Activated gamma-delta T cell treated with Interleukin-2 at 50 U/mL for 16 hours (primary cell): Measurements from ENCODE around the gene PTPRN2.
"Not testable (repeated sequence)": the region's sequence is repeated elsewhere in the genome, so short reads cannot be mapped to it uniquely, and the experiment has no call there.

Source experiments
- DNase-seq: peaks from one replicate; pipeline ENCODE4 v3.0.0-alpha.2; 2020

Gene PTPRN2

DNA sequence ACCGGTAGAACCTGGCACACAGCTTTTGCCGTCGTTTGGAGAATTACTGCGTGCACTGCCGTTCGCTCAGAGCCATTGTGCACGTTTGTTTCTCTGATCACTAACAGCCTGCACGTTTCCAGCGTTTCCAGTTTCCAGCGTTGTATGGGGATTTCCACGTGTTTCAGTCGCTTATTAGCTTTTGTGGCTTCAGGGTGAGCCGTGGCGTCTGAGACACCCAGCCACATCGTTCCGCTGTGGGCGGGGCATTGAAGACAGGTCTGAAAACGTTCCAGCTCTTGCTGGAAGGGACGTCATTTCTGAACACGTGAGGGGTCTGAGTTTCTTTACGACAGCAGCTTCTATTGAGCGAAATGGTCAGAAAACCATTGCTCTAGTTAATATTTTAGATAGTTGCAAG, 1086.0 kb downstream of the PTPRN2 start:
- peak; percentile 1 for DNase-seq

DNA sequence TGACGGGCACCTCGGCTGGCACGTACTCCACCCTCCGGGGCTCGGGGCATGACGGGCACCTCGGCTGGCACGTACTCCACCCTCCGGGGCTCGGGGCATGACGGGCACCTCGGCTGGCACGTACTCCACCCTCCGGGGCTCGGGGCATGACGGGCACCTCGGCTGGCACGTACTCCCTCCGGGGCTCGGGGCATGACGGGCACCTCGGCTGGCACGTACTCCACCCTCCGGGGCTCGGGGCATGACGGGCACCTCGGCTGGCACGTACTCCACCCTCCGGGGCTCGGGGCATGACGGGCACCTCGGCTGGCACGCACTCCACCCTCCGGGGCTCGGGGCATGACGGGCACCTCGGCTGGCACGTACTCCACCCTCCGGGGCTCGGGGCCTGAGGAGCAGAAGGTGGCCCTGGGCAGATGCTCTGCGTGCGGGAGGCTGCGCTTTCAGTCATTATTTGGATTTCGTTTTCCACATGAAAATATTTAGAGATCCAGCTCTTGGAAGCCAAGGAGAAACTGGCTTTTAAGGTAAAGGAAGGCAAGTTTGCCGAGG, 1086.6 kb downstream of the PTPRN2 start:
- not testable (repeated sequence) for DNase-seq

DNA sequence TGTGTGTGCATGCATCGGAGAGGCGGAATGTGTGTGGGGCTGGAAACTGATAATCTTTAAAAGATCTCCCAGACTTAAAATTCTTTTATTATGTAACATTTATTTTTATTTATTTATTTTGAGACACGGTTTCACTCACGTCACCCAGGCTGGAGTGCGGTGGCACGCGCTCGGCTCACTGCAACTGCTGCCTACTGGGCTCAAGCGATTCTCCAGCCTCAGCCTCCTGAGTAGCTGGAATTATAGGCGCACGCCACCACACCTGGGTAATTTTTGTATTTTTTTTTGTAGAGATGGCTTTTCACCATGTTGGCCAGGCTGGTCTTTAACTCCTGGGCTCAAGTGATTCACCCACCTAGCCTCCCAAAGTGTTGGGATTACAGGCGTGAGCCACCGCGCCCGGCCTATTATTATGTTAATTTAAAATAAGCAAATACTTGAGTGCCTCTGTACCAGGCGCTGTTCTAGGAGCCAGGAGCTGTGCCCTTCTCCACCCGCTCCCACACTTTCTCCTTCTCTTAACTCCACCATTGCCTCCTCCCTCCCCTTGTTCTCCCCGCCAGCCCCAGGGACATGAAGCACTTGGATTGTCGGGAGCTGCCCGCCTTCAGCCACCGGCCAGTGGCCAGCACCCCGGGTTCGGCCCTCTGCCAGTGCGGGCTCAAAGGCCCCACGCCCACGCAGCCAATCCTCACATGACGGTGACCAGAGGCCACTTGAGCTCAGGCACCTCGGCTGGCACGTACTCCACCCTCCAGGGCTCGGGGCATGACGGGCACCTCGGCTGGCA, 1087.3 kb downstream of the PTPRN2 start:
- DNase-seq = peak; percentile 1

DNA sequence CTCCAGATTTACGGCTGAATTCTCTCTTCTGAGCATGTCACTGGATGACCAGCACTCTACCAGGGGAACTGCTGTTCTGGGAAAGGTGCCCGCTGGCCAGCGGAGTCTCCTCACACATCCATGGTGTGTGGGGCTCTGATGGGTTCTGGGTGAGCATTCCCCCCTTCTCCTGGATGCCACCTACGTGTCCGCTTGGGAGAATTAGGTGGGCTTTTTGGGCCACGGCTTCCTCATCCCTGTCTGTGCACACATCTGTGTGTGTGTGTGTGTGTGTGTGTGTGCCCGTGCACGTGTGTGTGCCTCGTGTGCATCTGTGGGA, 1087.8 kb downstream of the PTPRN2 start:
- DNase-seq = no peak

DNA sequence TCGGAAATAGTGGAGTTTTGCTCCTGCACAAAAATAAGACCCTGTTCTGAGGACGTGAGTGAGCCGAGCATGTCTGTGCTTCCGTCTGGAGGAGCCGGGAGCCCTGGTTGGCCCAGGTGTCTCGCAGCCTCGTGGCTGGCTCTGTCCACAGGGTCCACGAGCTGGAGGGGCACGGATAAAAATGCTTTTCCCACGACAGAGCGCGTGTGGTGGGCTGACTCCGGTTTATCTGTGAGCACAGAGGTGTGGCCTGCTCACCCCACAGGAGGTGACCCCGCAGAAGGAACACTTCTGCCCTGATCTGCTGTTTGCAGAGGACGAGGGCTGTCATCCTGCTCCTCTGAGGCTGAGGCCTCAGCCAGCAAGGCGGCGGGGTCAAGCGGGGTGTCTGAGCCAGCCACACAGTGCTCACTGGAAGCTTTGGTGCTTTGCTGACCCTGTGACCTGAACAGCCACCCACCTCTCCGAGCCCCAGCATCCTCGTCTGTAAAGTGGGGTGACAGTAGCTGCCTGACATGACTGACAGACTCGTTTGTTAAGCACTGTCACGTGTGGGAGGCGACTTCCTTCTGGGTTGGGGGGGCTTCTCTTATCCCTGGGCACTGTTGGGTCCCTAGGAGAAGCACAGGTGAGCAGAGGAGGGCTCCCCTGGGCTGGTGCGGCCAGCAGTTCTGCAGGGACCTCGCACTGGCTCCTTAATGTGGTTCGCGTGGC, 1088.3 kb downstream of the PTPRN2 start:
- peak; percentile 1 for DNase-seq

DNA sequence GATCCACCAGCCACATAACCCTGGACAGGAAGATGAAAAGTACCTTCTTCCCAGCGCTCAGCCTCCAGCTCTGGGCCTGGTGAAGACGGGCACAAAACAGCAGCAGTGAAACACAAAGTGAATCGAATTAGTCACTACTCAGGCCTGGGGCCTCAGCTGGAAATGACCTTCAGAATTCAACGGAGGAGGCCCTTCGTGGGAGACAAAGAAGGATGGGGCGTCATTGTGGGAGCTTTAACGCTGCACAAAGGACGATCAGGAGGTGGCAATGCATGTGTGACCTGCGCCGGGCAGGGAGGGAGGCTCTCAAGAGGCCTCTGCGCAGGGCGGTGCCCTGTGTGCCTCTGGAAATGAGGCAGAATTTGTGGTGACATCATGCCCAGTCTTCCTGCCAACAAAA, 1089.0 kb downstream of the PTPRN2 start:
- DNase-seq = peak; percentile 1

DNA sequence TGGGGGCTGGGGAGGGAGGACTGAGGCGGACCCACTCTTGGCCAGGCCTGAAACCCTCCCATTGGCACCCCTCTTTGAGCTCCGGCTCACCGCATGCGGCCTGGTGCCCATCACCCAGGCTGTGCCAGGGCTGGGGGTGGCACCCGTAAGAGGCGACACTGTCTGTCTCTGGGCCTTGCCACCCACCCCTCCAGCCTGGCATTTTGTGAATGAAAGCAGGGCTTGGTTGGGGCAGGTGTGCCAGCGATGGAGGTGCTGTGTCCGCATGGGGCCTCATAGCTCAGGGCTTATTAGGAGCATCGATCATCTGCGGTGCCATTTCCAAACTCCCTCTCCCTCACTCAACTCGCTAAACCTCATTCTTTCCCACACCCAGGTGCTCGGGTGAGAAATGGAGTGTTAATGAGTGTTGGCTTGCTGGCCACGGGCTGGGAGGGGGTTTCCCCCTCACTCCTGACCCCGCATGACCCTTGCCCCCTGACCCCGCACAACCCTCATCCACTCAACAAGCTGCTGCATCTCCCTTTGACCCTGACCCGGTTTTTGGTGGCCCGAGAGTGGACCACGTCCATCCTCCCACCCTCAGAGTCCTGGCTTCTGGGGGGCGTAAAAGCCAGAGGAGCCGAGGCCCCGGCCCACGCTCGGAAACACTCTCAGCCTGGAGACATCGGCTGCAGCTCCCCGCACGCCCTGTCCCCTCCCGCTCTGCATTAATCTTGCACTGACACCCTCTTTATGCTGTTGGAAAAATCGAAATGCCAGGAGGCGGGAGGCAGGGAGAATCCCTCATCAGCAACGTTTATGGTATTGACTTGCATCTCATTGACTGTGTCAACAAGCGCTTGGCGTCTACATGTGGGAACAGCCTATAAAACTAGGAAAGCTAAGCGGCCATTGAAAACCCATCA, 1089.6 kb downstream of the PTPRN2 start:
- no peak for DNase-seq

DNA sequence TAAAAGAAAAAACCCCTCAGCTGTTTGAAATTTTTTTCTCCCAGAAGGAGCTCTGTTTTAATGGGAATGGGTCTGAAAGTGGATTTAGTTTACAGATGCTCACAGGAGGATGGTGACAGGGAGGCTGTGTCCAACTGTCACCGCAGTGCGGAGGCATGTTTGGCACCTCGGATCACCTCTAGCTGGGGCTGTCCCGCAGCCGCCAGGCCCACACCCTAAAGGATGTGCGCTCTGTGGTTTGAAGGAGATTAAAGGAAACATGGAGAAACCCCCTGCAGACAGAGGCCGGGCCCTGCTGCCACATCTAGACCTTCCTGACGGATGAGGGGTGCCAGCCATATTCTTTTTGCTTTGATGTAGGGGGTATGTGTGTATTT, 1090.3 kb downstream of the PTPRN2 start:
- no peak for DNase-seq

DNA sequence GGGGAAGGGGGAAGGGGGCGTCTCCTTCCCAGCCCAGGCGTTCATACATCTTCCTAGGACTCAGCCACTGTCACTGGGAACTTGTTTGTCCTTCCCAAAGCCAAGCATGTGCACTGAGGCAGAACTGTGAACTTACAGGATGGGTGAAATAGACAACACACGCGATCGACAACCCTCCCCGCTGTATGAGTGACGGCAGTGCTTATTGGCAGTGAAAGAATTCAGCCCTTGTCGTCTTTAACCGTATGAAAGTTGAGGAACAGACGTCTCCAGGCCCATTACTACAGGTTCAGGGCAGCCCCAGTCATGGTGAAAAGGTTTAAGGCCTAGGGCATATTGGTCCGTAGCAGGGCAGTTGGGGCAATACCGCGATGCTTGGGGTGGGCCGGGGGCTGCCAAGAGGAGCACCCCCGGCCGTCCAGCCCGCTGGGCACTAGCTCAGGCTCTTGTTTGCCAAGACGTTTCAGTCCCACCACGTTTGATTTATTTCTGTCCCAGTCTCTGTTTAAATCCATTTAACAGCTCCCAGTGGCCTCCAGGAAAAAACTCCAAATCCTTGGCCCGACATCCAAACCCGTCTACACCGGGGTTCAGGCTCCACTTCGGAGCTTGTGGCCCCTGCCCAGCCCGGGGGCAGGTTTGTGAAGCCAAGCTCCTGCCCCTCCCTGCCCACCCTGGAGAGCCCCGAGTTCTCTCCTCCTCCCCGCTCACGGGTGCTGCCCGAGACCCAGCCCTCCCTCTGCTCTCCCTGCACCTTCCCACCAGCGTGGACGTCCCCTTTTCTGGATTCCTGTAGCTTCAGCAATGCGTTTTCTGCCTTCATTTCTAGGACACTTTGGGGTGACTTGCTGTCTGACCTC, 1091.0 kb downstream of the PTPRN2 start:
- no peak for DNase-seq

DNA sequence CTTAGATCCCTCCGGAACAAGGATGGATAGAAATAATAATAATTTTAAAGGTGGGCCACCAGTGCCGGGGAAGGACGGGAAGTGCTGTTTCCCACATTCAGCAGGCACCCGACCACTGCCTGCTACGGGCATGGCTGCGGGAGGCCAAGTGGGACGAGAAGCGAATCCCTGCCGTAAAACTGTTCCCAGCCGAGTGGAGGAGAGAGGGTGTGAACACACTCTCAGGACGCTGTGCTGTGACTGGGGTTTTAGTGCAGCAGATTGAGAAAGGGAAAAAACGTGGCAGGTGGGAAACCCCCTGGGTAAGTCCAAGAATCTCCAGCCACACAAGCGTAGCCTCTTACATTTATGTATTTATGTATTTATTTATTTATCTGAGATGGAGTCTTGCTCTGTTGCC, 1092.0 kb downstream of the PTPRN2 start:
- DNase-seq = no peak

DNA sequence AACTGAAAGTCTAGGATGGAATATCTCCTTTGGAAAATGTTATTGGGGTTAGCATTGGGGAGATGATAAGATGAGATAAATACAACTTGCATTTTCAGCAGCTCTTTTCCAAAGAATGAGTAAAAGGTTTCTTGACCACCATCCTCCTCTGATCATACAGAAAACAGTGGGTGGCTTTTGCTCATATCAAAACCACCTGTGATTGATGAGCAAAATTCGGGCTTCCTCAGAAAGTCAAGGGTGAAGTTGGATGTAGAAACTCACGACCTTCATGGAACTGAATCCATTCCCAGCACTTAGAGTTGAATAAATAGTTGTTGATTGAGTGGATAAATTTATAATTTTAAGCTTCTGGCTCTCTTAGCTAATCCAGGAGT, 1092.5 kb downstream of the PTPRN2 start:
- DNase-seq = no peak

DNA sequence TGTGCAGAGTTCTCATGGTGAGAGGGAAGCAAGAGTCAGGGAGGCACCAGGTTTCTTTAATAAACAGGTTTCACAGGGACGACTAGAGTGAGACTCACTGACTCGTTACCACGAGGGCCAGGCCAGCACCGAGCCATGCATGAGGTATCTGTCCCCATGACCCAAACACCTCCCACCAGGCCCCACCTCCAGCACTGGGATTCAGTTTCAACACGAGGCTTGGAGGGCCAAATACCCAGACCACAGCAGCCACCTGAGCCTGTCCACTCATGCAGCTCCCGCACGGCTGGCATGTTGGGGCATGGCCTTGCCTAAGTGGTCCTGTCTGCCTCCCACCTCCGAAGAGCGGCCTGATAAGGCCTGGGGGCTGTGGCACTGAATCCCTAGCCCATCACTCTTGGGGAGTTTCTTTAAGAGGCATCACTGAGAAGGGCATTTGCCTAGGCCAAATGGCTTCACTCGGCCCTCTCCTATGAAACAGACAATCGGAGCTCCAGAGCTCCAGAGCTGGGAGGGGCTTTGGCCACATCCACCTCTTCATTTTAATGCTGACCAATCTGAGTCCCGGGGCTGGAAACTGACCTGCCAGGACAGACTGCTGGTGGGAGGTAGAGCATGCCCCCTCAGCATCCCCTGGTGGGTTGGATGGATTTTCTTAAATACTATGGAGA, 1093.0 kb downstream of the PTPRN2 start:
- no peak for DNase-seq

DNA sequence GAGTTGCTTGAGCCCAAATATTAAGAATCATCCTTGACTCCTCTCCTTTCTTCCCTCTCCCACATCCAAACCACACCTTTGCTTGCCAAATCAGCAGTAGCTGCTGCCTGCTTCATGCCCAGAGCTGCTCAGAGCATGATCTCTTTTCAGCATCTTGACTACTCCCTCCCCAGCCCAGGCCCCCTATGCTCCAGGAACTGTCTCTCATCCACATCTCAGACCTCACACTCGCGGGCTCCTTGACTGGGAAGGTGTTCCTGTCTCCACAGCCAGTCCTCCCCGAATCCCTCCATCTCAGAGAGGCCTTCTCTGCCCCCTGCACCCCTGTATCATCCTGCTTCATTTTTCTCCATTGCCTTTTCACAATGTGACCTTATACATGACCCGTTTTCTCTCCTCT, 1093.8 kb downstream of the PTPRN2 start:
- DNase-seq = no peak

DNA sequence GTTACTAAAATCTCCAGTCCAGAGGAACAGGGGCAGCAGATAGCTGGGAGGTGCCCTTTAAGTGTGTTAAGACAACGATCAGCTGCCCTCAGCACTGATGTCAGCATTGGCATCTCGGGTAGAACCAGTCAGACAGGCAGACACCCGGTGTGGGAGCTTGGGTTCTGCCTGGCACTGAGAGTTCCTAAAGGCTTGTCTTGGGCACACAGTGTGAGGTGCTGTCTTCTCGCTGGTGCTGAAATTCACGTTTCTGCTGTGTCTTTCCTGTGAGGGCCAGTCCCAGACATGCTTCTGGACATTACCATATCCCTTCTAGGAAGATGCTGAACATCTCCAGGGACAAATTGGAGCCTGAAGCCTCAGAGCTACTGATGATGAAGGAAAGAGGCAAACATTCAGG, 1094.6 kb downstream of the PTPRN2 start:
- no peak for DNase-seq

DNA sequence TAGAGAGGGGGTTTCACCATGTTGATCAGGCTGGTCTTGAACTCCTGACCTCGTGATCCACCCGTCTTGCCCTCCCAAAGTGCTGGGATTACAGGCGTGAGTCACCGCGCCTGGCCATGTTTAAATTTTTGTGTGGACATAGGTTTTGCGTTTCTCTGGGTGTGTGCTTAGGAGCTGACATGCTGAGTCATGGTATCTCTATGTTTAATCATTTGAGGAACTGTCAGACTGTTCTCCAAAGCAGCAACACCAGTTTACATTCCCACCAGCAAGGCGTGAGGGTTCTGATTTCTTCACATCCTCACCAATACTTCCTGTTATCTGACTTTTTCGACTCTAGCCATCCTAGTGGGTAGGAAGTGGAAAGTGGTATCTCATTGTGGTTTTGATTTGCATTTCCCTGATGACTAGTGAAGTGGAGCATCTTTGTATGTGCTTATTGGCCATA, 1097.1 kb downstream of the PTPRN2 start:
- DNase-seq = peak; percentile 43

DNA sequence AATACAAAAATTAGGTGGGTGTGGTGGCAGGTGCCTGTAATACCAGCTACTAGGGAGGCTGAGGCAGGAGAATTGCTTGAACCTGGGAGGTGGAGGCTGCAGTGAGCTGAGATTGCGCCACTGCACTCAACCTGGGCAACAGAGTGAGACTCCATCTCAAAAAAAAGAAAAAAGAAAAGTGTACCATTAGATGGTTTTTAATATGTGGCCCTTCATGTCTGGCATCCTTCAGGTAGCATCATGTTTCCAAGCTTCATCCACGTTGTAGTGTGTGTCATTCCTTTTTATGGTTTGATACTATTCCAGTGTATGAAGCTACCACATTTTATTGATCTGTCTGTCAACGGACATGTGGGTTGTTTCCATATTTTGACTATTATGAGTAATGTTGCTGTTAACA, 1097.8 kb downstream of the PTPRN2 start:
- not testable (repeated sequence) for DNase-seq
